ENCODE measurements around the gene ATG16L1.
"Not testable (repeated sequence)": the region's sequence is repeated elsewhere in the genome, so short reads cannot be mapped to it uniquely, and the experiment has no call there.

DNA sequence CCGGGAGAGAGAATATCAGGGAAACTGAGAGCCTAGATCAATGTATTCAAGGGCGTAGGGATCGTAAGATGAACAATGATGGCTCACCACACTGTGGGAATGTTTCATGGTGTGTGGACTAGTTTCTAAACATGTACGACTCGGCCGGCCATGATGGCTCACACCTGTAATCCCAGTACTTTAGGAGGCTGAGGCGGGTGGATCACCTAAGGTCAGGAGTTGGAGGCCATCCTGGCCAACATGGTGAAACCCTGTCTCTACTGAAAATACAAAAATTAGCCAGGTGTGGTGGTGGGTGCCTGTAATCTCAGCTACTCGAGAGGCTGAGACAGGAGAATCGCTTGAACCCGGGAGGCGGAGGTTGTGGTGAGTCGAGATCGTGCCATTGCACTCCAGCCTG is 84.6 kb downstream of the ATG16L1 start:
- TF ChIP-seq, protein P1, sequence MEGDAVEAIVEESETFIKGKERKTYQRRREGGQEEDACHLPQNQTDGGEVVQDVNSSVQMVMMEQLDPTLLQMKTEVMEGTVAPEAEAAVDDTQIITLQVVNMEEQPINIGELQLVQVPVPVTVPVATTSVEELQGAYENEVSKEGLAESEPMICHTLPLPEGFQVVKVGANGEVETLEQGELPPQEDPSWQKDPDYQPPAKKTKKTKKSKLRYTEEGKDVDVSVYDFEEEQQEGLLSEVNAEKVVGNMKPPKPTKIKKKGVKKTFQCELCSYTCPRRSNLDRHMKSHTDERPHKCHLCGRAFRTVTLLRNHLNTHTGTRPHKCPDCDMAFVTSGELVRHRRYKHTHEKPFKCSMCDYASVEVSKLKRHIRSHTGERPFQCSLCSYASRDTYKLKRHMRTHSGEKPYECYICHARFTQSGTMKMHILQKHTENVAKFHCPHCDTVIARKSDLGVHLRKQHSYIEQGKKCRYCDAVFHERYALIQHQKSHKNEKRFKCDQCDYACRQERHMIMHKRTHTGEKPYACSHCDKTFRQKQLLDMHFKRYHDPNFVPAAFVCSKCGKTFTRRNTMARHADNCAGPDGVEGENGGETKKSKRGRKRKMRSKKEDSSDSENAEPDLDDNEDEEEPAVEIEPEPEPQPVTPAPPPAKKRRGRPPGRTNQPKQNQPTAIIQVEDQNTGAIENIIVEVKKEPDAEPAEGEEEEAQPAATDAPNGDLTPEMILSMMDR (IDR thresholded peaks at IDR 0.05), result not testable (repeated sequence)
- not testable (repeated sequence) for TF ChIP-seq POLR2A, EP300 (IDR thresholded peaks at IDR 0.05)

Data from ovary (tissue), 3 donors.